Sigmoid colon (tissue), 7 donors: ENCODE measurements around the gene SIK3. TPM values are rescaled to one million over a fixed set of nuclear protein-coding genes. Genes with fewer than 3 reads are reported as not detected.
"Not testable (repeated sequence)": the region's sequence is repeated elsewhere in the genome, so short reads cannot be mapped to it uniquely, and the experiment has no call there.

Experiments used
- DNase-seq: peaks from one replicate; pipeline ENCODE4 v3.0.0-alpha.2; 2019
- H3K27ac ChIP-seq, 4 donors: fragments of 200-600 bp; sonication (generic); one replicate each; pipeline ENCODE4 v1.5.1; 2016 to 2019; ENCODE audit warnings: mild to moderate bottlenecking in 1 of 4
- H3K27me3 ChIP-seq, 3 donors: fragments of 200-600 bp; sonication (generic); one replicate each; pipeline ENCODE4 v1.5.1; 2019; ENCODE audit warnings: mild to moderate bottlenecking in 1 of 3
- H3K36me3 ChIP-seq, 4 donors: fragments of 200-600 bp; sonication (generic); one replicate each; pipeline ENCODE4 v1.5.1; 2016 to 2019
- H3K4me1 ChIP-seq, 4 donors: fragments of 200-600 bp; sonication (generic); one replicate each; pipeline ENCODE4 v1.5.1; 2017 to 2019
- H3K4me3 ChIP-seq, 4 donors: fragments of 200-600 bp; sonication (generic); one replicate each; pipeline ENCODE4 v1.5.1; 2017 to 2019; ENCODE audit warnings: mild to moderate bottlenecking in 2 of 4, moderate library complexity in 1 of 4
- H3K9me3 ChIP-seq, 4 donors: fragments of 200-600 bp in 3 of 4; sonication (generic) in 3 of 4; one replicate each; pipeline versions ENCODE4 v1.5.1 to v1.6.1; 2013 to 2019
- CTCF ChIP-seq, 4 experiments: fragments of 450-650 bp in 3 of 4; fragments of 200-600 bp in 1 of 4; IDR thresholded peaks; one replicate each; pipeline ENCODE4 v1.5.1; 2016 to 2019; ENCODE audit warnings: antibody characterized with exemption in 4 of 4, mild to moderate bottlenecking in 3 of 4, moderate library complexity in 2 of 4
- EP300 ChIP-seq, 4 donors: sonication (generic); formaldehyde crosslinking; IDR thresholded peaks; one replicate each; pipeline ENCODE4 v1.6.1; 2017; ENCODE audit warnings: antibody characterized with exemption in 4 of 4
- POLR2A ChIP-seq, 2 donors: fragments of 450-650 bp; IDR thresholded peaks; one replicate each; pipeline ENCODE4 v1.6.1; 2016; ENCODE audit warnings: antibody characterized with exemption in 2 of 2, mild to moderate bottlenecking in 2 of 2, moderate library complexity in 2 of 2
- POLR2AphosphoS5 ChIP-seq, 4 donors: sonication (generic); formaldehyde crosslinking; IDR thresholded peaks; one replicate each; pipeline ENCODE4 v1.6.1; 2017; ENCODE audit warnings: antibody characterized with exemption in 4 of 4
- WGBS, 2 donors: extraction: QIAGEN DNeasy Blood & Tissue Kit; methylation state at CpG; one replicate each; pipeline ENCODE4 v1.1.7; 2013; 5-methylcytosine and 5-hydroxymethylcytosine counted together
- intact Hi-C: fragments of 100-400 bp; cut with DNase I; formaldehyde crosslinking; loops from one replicate; pipeline ENCODE4 v1.15.1; 2023
- polyA plus RNA-seq, 3 donors: library from polyadenylated mRNA; stranded (reverse); fragments of 200-250 nt; gene quantifications; one replicate each; pipeline ENCODE4 v1.2.3, GENCODE V29; 2013
- total RNA-seq, 4 donors: library from RNA; depleted of rRNA; stranded (reverse); fragments of >200 nt; gene quantifications; one replicate each; pipeline ENCODE4 v1.1.0, GENCODE V29; 2016
- donor health status: healthy with polysubstance abuse.
- donor health status: Bipolar disorder and iron deficiency.
- donor health status: healthy.

The SIK3 gene
- total and polyA plus RNA-seq, 7 donors, result 5.5 to 53.2 (median 35.3) TPM

DNA sequence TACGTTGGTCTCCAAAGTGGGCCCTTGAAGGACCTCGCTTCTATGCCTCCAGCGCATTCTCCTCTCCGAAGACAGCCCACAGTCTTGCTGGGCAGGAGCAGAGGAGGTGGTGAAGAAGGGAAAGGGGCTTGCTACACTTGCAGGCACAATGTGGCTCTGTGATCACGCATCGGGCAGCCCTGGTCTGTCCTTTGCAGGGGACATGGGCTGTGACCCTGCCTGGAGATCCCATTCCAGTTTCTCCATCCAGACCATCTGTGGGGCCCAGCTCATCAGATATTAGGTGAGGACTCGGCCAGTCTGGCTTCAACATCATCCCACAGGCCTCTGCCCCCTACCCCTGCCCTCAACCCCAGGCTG, 261.6 kb downstream of the SIK3 start:
- H3K4me1 ChIP-seq, result peaks cover 0 to 19% (median 13%) of the 10 kb centered on the region in 4 donors
- peak; percentile 54 for DNase-seq
- peak overlapping the region in 2 of 4 donors; percentile 82 for H3K27ac ChIP-seq
- no peaks in the 10 kb centered on the region for H3K36me3 ChIP-seq
- no peaks in the 10 kb centered on the region for H3K27me3 ChIP-seq
- TF ChIP-seq EP300 (IDR thresholded peaks at IDR 0.05) (no peak), POLR2A (IDR thresholded peaks at IDR 0.05) (no peak), POLR2AphosphoS5 (IDR thresholded peaks at IDR 0.05) (no peak), CTCF (IDR thresholded peaks at IDR 0.05) (no peak)
- H3K4me3 ChIP-seq, result no peak overlapping the region
- no peaks in the 10 kb centered on the region for H3K9me3 ChIP-seq
- intact Hi-C loops, result no loop called here
- 93 to 95% methylated on average over 7 of the region's 7 CpGs for whole genome bisulfite sequencing, 2 donors

- TF ChIP-seq CTCF (IDR thresholded peaks at IDR 0.05) (peak; percentile 39 to 53 (median 48)), EP300 (IDR thresholded peaks at IDR 0.05) (peak in 1 of 4 donors; percentile 43), POLR2A (IDR thresholded peaks at IDR 0.05) (no peak), POLR2AphosphoS5 (IDR thresholded peaks at IDR 0.05) (peak; percentile 14 to 74 (median 53))
- peak overlapping the region; percentile 0 to 44 (median 36) for H3K4me3 ChIP-seq
- no peaks in the 10 kb centered on the region for H3K9me3 ChIP-seq
- H3K4me1 ChIP-seq, result peaks cover 0 to 19% (median 13%) of the 10 kb centered on the region in 4 donors
- H3K27me3 ChIP-seq, result no peaks in the 10 kb centered on the region
- no peaks in the 10 kb centered on the region for H3K36me3 ChIP-seq
- intact Hi-C loops, result loop anchor here (1.0 kb wide), 1 partner anchor 48 kb away; the partner anchor contains the start of gene ZPR1
- H3K27ac ChIP-seq, result peak overlapping the region; percentile 78 to 82 (median 82)
- DNase-seq, result peak; percentile 94
- WGBS, 2 donors, result 13% methylated on average over 57 of the region's 57 CpGs
Observed at GRCh38 chr11:116835791-116836631, 262.2 kb downstream of the SIK3 start.

DNA sequence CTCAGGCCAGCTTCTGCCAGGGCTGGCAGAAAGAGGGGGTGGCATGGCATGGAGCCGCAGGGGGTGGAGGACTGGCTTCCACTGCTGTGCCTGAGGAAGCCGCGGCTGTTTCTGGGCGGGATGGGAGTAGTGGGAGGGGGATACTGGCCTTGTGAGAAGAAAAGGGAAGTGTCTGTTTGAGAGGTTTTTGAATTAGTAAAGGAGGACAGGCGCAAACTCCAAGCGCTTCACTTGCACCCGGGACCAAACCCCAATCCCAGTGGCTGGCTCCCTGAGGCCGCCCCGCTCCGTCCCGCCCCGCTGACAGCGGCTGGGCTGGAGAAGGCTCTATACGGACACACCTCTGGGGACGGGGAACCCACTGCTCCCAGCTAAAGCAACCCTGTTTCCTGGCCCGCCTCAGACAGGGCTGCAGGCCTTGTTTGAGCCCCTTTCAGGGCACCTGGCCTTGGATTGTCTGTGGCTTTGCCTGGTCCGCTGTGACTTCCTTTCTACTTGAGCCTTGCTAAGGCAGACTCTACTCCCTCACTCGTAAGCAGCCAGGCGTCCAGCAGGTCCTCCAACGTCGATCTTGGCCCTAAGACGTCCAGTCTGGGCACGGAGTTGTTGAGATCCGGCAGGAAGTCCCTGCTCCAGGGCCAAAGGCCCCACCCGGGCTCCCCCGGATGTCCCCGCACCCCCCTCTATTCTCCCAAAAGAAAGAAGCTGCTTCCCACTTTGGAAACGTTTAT, 263.0 kb downstream of the SIK3 start:
- intact Hi-C loops, result loop anchor here (1.0 kb wide), 1 partner anchor 47 kb away; the partner anchor contains the start of gene ZPR1
- 47 to 67% methylated on average over 28 of the region's 28 CpGs for WGBS, 2 donors
- H3K9me3 ChIP-seq, result no peaks in the 10 kb centered on the region
- TF ChIP-seq EP300 (IDR thresholded peaks at IDR 0.05) (no peak), CTCF (IDR thresholded peaks at IDR 0.05) (no peak), POLR2A (IDR thresholded peaks at IDR 0.05) (no peak), POLR2AphosphoS5 (IDR thresholded peaks at IDR 0.05) (no peak)
- H3K27ac ChIP-seq, result peak overlapping the region; percentile 78 to 82 (median 82)
- DNase-seq, result peak; percentile 62
- no peaks in the 10 kb centered on the region for H3K36me3 ChIP-seq
- H3K27me3 ChIP-seq, result no peaks in the 10 kb centered on the region
- H3K4me3 ChIP-seq, result peak overlapping the region; percentile 0 to 44 (median 36)
- peaks cover 0 to 19% (median 13%) of the 10 kb centered on the region in 4 donors for H3K4me1 ChIP-seq

GRCh38 chr11:116834535-116835041, 263.6 kb downstream of the SIK3 start:
- DNase-seq, result not testable (repeated sequence)
- intact Hi-C loops, result loop anchor here (1.0 kb wide), 1 partner anchor 46 kb away; the partner anchor contains the start of gene ZPR1

More at GRCh38 chr11:116834535-116835041, 263.6 kb downstream of the SIK3 start:
- H3K36me3 ChIP-seq, H3K9me3 ChIP-seq, H3K4me3 ChIP-seq, H3K27me3 ChIP-seq: not testable (repeated sequence)
- peak overlapping the region; percentile 78 to 82 (median 82) for H3K27ac ChIP-seq
- 81 to 82% methylated on average over 13 of the region's 13 CpGs for WGBS, 2 donors
- H3K4me1 ChIP-seq, result peaks cover 0 to 19% (median 13%) of the 10 kb centered on the region in 4 donors
